Heart right ventricle (tissue), 16 donors: Measurements from ENCODE around the gene SUPT6H. TPM values are rescaled to one million over a fixed set of nuclear protein-coding genes. Genes with fewer than 3 reads are reported as not detected.

ENCODE experiments used
- ATAC-seq, 8 donors: fragments of 200-7000 bp; cut with Tn5 transposase; one replicate each; pipeline ENCODE4 v1.9.1; 2020; ENCODE audit warnings: mild to moderate bottlenecking in 8 of 8, moderate library complexity in 8 of 8, moderate number of reproducible peaks in 1 of 8
- DNase-seq, 2 donors: peaks; one replicate each; pipeline ENCODE4 v3.0.0-alpha.2; 2020
- H3K27ac ChIP-seq, 10 donors: fragments of 200-600 bp; sonication (generic) in 2 of 10; one replicate each; pipeline versions ENCODE4 v1.5.0 to v1.8.0; 2020 to 2022; ENCODE audit warnings: mild to moderate bottlenecking in 3 of 10
- H3K27me3 ChIP-seq, 7 donors: fragments of 200-600 bp; one replicate each; pipeline ENCODE4 v1.8.0; 2021 to 2022; ENCODE audit warnings: mild to moderate bottlenecking in 2 of 7
- H3K36me3 ChIP-seq, 9 donors: fragments of 200-600 bp; sonication (generic) in 1 of 9; one replicate each; pipeline versions ENCODE4 v1.5.0 to v1.8.0; 2020 to 2022; ENCODE audit warnings: mild to moderate bottlenecking in 2 of 9
- H3K4me1 ChIP-seq, 9 donors: fragments of 200-600 bp; sonication (generic) in 1 of 9; one replicate each; pipeline versions ENCODE4 v1.5.0 to v1.8.0; 2020 to 2022; ENCODE audit warnings: mild to moderate bottlenecking in 4 of 9
- H3K4me3 ChIP-seq, 10 donors: fragments of 200-600 bp; sonication (generic) in 2 of 10; one replicate each; pipeline versions ENCODE4 v1.5.0 to v1.8.0; 2020 to 2022; ENCODE audit warnings: mild to moderate bottlenecking in 7 of 10, moderate library complexity in 2 of 10
- H3K9me3 ChIP-seq, 11 donors: fragments of 200-600 bp in 10 of 11; sonication (generic) in 2 of 11; one replicate each; pipeline versions ENCODE4 v1.5.0 to v1.8.0; 2013 to 2022; ENCODE audit warnings: mild to moderate bottlenecking in 2 of 11, control low read depth in 1 of 11, moderate library complexity in 1 of 11
- WGBS, 2 donors: extraction: QIAGEN DNeasy Blood & Tissue Kit; methylation state at CpG; one replicate each; pipeline ENCODE4 v1.1.7; 2013; ENCODE audit warnings: inconsistent platforms in 1 of 2; 5-methylcytosine and 5-hydroxymethylcytosine counted together
- intact Hi-C, 10 donors: fragments of 100-400 bp; cut with DNase I; formaldehyde crosslinking; loops; one replicate each; pipeline versions ENCODE4 v1.11.1 to v1.14.2; 2022
- polyA plus RNA-seq, 2 donors: library from polyadenylated mRNA; stranded (reverse); fragments of 200-250 nt; gene quantifications; one replicate each; pipeline ENCODE4 v1.2.3, GENCODE V29; 2013
- total RNA-seq, 10 donors: library from RNA; stranded (reverse); fragmentation: NEBNext Ultra II Directional in 3 of 10; extraction: Animal tissue kit (Norgen Biotek cat#: 25700) in 3 of 10; gene quantifications; one replicate each; pipeline versions ENCODE4 v1.2.1 to v1.2.4, GENCODE V29; 2021 to 2023
- TF ChIP-seq, protein P1 (sequence below), 9 donors: fragments of 200-600 bp; sonication (generic) in 2 of 9; IDR thresholded peaks; one replicate each; pipeline versions ENCODE4 v1.5.0 to v1.8.0; 2021 to 2022; ENCODE audit warnings: antibody characterized with exemption in 9 of 9, mild to moderate bottlenecking in 5 of 9, moderate library complexity in 1 of 9
- donor health status: Arrhythmogenic right ventricular cardiomyopathy.
- donor health status: ischemic (EF 13 %, LVEDD 7.1; RV severe dilation, severe dysfunction).
- donor health status: healthy with polysubstance abuse.
- donor health status: DM: no; HTN: yes; CAD: no.
- donor health status: DM: no; HTN: no; CAD: no.
- donor health status: ischemic (EF 25% LVEDD 6.9; RV normal size, moderate dysfunction).
- donor health status: ischemic (EF 25% LVEDD 5.7; RV mildly dilated, moderate dysfunction).
- donor health status: healthy.
- donor health status: DM: yes; HTN: yes; CAD: no.
- donor health status: Ischemic cardiomyopathy.
- donor health status: ischemic (EF 35%, LVEDD 5.7; RV mildly dilated, moderate dysfunction).
- donor health status: nonischemic (EF 11% LVEDD 7.7; RV severe dilation, severe dysfunction).
- donor health status: DM: yes; HTN: yes; CAD: no.
- donor health status: PGD.
- donor health status: ischemic (EF 29% LVEDD 5.4; RV normal size, mild dysfunction).
- donor health status: nonischemic (EF 23%, LVEDD 6.1; RV moderate dilation, normal function).

Gene SUPT6H
- total and polyA plus RNA-seq, 12 donors: 19.3 to 54.1 (median 49.9) TPM

GRCh38 chr17:28744972-28745785 is 83.2 kb downstream of the SUPT6H start:
- Histone ChIP-seq H3K9me3 (no peaks in the 10 kb centered on the region), H3K4me3 (peak overlapping the region; percentile 18 to 88 (median 72)), H3K27ac (peak overlapping the region in 9 of 10 donors; percentile 39 to 91 (median 83)), H3K27me3 (peaks cover 0 to 5% (median 0%) of the 10 kb centered on the region in 7 donors), H3K36me3 (peaks cover 0 to 28% (median 0%) of the 10 kb centered on the region in 9 donors), H3K4me1 (peaks cover 6 to 69% (median 45%) of the 10 kb centered on the region in 9 donors)
- ATAC-seq (peak in 6 of 8 donors; percentile 2 to 38 (median 26)), DNase-seq (peak in 1 of 2 donors; percentile 53)
- 14 to 21% methylated on average over 31 of the region's 31 CpGs for WGBS, 2 donors
- intact Hi-C loops: loop anchor here in 2 of 10 donors (2.0 kb wide), 1 partner anchor 16 kb away; the partner anchor contains the start of gene NEK8 (in 2 of the 2)
- TF ChIP-seq, protein P1, sequence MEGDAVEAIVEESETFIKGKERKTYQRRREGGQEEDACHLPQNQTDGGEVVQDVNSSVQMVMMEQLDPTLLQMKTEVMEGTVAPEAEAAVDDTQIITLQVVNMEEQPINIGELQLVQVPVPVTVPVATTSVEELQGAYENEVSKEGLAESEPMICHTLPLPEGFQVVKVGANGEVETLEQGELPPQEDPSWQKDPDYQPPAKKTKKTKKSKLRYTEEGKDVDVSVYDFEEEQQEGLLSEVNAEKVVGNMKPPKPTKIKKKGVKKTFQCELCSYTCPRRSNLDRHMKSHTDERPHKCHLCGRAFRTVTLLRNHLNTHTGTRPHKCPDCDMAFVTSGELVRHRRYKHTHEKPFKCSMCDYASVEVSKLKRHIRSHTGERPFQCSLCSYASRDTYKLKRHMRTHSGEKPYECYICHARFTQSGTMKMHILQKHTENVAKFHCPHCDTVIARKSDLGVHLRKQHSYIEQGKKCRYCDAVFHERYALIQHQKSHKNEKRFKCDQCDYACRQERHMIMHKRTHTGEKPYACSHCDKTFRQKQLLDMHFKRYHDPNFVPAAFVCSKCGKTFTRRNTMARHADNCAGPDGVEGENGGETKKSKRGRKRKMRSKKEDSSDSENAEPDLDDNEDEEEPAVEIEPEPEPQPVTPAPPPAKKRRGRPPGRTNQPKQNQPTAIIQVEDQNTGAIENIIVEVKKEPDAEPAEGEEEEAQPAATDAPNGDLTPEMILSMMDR (IDR thresholded peaks at IDR 0.05): no peak

GRCh38 chr17:28745786-28746411 is 83.9 kb downstream of the SUPT6H start:
- Histone ChIP-seq H3K4me1 (peaks cover 6 to 73% (median 47%) of the 10 kb centered on the region in 9 donors), H3K36me3 (peaks cover 0 to 35% (median 0%) of the 10 kb centered on the region in 9 donors), H3K27me3 (peaks cover 0 to 5% (median 0%) of the 10 kb centered on the region in 7 donors), H3K4me3 (peak overlapping the region in 6 of 10 donors; percentile 35 to 88 (median 75)), H3K27ac (peak overlapping the region in 5 of 10 donors; percentile 75 to 90 (median 86)), H3K9me3 (no peaks in the 10 kb centered on the region)
- TF ChIP-seq, protein P1 (IDR thresholded peaks at IDR 0.05): no peak
- no peak for ATAC-seq
- no peak for DNase-seq
- intact Hi-C loops: loop anchor here in 2 of 10 donors (2.0 kb wide), 1 partner anchor 17 kb away; the partner anchor contains the start of gene NEK8 (in 2 of the 2)
- WGBS, 2 donors: 80 to 81% methylated on average over 4 of the region's 4 CpGs

DNA sequence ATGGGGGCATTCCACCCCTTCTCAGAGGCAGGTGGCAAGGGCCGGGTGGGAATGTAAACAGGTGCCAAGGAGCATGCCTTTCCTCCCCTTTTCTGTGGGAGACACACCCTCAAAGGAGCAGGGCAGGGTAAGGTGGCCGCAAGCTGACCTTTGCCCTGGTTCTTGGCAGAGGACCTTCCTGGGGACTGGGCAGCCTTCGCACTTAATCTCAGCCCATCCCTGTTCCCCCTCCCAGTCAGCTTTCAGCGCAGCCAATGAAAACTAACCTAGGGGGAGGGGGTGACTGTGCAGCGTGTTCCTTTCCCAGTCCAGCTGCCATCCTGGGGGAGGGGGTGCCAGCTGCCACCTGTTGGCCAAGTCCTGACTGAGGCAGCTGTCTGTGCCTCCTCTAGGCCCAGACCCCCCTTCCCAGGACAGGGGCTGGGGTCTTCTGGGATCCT is 84.6 kb downstream of the SUPT6H start:
- peaks cover 6 to 67% (median 47%) of the 10 kb centered on the region in 9 donors for H3K4me1 ChIP-seq
- TF ChIP-seq, protein P1 (IDR thresholded peaks at IDR 0.05): no peak
- no peak overlapping the region for H3K4me3 ChIP-seq
- H3K27ac ChIP-seq: peak overlapping the region in 2 of 10 donors; percentile 19 to 86
- no peaks in the 10 kb centered on the region for H3K9me3 ChIP-seq
- 60 to 72% methylated on average over 5 of the region's 5 CpGs for WGBS, 2 donors
- DNase-seq: no peak
- no peak for ATAC-seq
- intact Hi-C loops: no loop called here
- peaks cover 0 to 5% (median 0%) of the 10 kb centered on the region in 7 donors for H3K27me3 ChIP-seq
- H3K36me3 ChIP-seq: peaks cover 0 to 39% (median 0%) of the 10 kb centered on the region in 9 donors

DNA sequence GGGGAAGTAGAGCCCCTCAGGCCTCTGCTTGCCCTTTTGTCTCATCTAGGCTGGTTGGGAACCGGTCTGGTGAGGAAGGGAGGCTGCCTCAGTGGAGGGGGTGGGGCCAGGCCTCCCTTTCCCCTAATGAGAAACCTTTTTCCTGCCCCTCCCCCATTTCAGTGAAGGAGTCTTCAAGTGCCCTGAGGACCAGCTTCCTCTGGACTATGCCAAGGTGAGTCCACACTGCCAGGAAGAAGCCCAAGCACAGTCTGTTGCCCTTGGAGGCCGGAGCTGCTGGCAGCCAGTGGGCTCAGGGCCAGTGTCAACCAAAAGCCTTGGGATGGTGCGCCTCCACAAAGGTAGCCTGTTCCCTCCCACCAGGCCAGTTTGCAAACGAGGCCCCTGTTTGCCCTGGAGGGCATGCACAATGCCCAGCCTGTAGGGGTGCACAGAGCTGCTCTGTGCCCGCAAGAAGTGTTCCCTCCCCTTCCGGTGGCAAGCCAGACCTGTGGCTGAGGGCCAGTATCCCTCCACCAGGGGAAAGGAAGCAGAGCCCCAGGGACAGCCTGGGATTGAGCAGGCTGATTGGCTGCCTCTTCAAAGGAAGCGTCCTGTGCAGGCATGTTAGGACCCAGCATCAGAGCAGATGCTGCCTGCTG is 85.2 kb downstream of the SUPT6H start:
- DNase-seq (no peak), ATAC-seq (no peak)
- H3K27ac ChIP-seq: peak overlapping the region in 2 of 10 donors; percentile 19 to 86
- 61% methylated on average over 7 of the region's 7 CpGs for WGBS, 2 donors
- no peak overlapping the region for H3K4me3 ChIP-seq
- peaks cover 0 to 40% (median 0%) of the 10 kb centered on the region in 9 donors for H3K36me3 ChIP-seq
- intact Hi-C loops: no loop called here
- peaks cover 0 to 5% (median 0%) of the 10 kb centered on the region in 7 donors for H3K27me3 ChIP-seq
- H3K4me1 ChIP-seq: peaks cover 6 to 62% (median 47%) of the 10 kb centered on the region in 9 donors
- no peaks in the 10 kb centered on the region for H3K9me3 ChIP-seq
- TF ChIP-seq, protein P1 (IDR thresholded peaks at IDR 0.05): no peak
